Endometrial microvascular endothelial cells (primary cell): ENCODE data around the gene MED12L. TPM values are rescaled to one million over a fixed set of nuclear protein-coding genes. Genes with fewer than 3 reads are reported as not detected.
"Not testable (repeated sequence)": the region's sequence is repeated elsewhere in the genome, so short reads cannot be mapped to it uniquely, and the experiment has no call there.

ENCODE experiments used
- in situ Hi-C: cut with HindIII; loops from 2 replicates; pipeline ENCODE4 v1.10.0; 2017; ENCODE audit warnings: low sequenced_read_pairs, low pct_unique_long_range_greater_than_20kb; ENCODE audit errors: inconsistent ontology term
- total RNA-seq: library from RNA; depleted of rRNA; stranded (reverse); fragments of >200 nt; gene quantifications from one replicate; pipeline ENCODE4 v1.2.3, GENCODE V29; 2015; ENCODE audit errors: inconsistent ontology term

The MED12L gene
- total RNA-seq, 1 donor from 2014 or later = not detected

- in situ Hi-C loops = no loop called here
These were observed 139.8 kb downstream of the MED12L start for GRCh38 chr3:151225040-151225975.

GRCh38 chr3:151226088-151226563, 140.7 kb downstream of the MED12L start:
- in situ Hi-C loops = no loop called here

GRCh38 chr3:151226825-151227224, 141.4 kb downstream of the MED12L start:
- in situ Hi-C loops = no loop called here

GRCh38 chr3:151227266-151227806, 141.9 kb downstream of the MED12L start:
- in situ Hi-C loops = no loop called here

DNA sequence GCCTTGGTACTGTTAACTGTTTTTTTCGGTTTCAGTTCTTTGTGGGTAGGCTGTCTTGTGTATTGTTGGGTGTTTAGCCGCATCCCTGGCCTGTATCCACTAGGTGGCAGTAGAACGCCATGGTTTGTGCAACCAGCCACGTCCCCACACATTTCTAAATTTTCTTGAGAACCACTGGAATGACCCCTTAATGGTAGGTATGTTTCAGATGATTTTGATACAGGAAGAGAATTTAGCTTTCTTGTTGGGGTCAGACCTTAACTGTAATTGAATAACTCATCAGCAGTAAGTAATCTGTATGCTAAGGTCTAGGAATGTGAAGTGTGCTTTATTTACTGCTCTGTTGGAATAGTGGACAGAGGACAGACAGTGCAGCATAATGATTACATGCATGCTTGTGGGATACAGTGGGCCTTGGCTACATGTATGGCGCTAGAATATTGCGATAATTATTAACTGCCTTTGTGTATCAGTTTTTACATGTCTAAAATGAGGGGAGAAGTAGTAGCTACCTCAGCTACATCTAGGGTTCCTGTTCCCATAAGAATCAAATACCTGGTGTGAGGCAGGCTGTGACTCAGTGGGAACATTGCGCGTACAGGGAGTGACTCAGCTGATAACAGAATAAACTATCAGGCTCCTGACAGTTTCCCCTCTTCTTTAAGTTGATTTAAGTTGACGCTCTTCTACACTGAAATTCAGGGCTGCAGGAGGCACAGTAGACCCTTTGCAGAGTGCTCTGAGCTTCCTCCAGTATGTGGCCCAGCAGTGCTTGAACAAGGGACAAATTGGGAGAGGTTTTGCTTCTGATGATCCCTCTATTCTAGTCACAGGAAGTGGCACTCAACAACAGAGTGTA, 142.6 kb downstream of the MED12L start:
- in situ Hi-C loops = no loop called here

DNA sequence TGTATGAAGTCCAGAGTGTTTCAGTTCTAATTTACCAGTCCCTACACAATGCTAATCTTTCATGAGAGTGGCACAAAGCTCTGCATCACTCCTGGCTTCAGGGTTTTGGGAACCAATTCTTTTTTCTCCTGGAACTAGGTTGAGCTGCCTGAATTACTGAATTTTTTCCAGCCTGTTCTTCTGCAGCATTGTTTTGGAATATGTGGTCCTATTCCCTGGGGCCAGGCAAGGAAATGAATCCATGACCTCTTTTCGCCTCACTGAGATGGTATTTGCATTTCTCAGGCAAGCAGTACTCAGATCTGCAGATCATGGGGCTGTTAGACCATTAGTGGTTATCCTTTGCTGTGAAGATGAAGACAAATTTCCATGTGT, 143.2 kb downstream of the MED12L start:
- in situ Hi-C loops = no loop called here

GRCh38 chr3:151230646-151231045, 145.2 kb downstream of the MED12L start:
- in situ Hi-C loops = no loop called here

- in situ Hi-C loops = not testable (repeated sequence)
These were observed 146.9 kb downstream of the MED12L start for GRCh38 chr3:151232403-151232802.

GRCh38 chr3:151232991-151233390, 147.5 kb downstream of the MED12L start:
- in situ Hi-C loops = no loop called here

GRCh38 chr3:151234825-151235224, 149.4 kb downstream of the MED12L start:
- in situ Hi-C loops = no loop called here

- in situ Hi-C loops = no loop called here
These were observed 150.9 kb downstream of the MED12L start for GRCh38 chr3:151236316-151236715.

GRCh38 chr3:151236736-151237135, 151.3 kb downstream of the MED12L start:
- in situ Hi-C loops = no loop called here

DNA sequence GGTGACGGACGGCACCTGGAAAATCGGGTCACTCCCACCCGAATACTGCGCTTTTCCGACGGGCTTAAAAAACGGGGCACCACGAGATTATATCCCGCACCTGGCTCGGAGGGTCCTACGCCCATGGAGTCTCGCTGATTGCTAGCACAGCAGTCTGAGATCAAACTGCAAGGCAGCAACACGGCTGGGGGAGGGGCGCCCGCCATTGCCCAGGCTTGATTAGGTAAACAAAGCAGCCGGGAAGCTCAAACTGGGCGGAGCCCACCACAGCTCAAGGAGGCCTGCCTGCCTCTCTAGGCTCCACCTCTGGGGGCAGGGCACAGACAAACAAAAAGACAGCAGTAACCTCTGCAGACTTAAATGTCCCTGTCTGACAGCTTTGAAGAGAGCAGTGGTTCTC, 156.5 kb downstream of the MED12L start:
- in situ Hi-C loops = not testable (repeated sequence)

DNA sequence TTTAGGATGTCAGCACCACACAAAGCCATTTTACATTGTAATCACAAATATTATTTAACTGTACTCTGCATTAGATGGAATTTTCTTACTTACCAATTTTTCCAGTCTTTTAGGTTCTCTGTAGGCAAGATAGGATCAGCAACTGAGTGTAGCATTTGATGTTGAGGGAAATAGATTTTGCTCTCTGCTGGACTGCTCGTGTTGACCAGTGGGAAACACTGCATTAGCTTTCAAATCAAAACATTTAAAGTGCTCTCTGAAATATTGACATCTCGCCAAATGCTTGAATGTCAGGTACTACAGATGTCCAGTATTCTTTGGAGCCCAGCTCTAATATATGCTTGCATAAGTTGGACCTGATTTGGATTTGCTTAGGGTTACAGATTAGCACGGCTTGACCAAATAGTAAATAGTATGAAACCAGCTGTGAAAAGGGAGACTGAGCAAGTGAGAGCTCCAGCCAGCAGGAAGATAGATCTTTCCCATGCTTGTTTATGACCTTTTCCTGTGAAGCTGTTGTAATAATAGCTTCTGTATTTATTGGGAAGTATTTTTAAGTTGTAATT, 163.4 kb downstream of the MED12L start:
- in situ Hi-C loops = no loop called here

DNA sequence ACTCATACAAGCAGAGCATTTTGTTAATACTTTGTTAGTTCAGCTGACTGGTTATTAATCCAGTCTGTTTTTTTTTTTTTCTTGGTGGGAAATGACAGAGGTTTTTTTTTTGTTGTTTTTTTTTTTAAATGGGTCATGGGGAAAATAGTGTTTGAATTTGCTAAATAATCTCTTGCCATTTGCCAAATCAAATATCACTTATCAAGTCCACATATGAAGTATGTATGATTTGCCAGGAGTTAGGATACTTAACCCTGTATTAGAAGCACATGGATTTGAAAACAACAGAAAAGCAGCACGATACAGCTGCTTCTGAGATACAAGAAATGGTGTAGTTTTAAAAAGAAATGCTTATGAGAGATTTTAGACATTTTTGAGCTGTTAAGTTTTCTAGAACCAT, 171.3 kb downstream of the MED12L start:
- in situ Hi-C loops = no loop called here

DNA sequence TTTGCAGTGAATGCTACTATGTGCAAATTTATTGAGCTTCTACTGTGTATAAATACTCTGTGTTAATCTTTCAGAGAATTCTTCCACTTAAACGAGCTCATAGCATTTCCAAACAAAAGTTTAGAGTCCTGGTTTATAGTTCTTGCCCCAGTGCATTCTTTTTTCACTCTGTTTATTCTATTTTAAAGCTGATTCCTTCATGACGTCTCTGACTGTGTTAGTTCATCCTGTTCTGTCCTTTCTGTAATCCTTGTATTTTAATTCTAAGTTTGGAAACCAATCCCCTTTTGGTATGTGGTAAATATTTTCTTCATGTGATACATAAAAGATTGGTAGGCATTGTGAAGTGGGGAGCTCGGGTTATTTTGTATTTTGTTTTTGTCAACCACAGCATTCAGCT, 174.2 kb downstream of the MED12L start:
- in situ Hi-C loops = no loop called here

DNA sequence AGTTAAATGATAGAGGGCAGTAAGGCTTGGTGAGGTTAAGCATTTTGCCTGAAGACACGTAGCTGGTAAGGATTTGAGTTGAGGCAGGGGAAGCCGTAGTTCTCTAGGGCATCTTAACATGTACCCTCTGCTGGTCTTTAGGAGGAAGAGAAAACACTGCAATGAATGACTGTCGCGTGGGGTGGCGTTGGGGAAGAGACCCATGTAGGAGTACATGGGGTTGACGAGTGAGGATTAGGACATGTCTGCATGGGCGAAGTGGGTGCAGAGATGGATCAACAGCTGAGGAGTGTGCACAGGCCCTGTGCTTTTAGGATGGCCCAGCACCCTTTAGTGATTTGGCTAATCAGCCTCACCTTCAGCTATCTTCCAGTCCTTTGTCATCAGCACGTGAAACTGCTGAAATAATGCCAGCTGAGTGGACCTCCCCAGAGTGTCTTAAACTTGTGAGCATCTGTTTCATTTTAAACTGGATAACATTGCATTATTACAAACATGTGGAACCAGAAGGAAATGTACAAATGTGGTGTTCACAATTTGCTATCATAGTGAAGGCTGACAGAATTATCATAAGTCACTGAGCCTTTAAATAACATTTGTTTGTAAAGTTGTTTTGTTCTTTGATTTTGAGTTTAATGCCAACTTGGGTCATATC, 177.5 kb downstream of the MED12L start:
- in situ Hi-C loops = no loop called here

- in situ Hi-C loops = no loop called here
These were observed 179.1 kb downstream of the MED12L start for GRCh38 chr3:151264605-151265004.

GRCh38 chr3:151265166-151265565, 179.7 kb downstream of the MED12L start:
- in situ Hi-C loops = no loop called here
